Activated effector memory CD4-positive, alpha-beta T cell treated with Interleukin-2 at 50 U/mL for 16 hours (primary cell): Measurements from ENCODE around the gene HOMER1.
A peak's percentile ranks its signal among the peaks of the same experiment; 100 is the strongest.
"Not testable (repeated sequence)": the region's sequence is repeated elsewhere in the genome, so short reads cannot be mapped to it uniquely, and the experiment has no call there.

Experiments used
- DNase-seq: peaks from one replicate; pipeline ENCODE4 v3.0.0-alpha.2; 2020

Gene HOMER1

DNA sequence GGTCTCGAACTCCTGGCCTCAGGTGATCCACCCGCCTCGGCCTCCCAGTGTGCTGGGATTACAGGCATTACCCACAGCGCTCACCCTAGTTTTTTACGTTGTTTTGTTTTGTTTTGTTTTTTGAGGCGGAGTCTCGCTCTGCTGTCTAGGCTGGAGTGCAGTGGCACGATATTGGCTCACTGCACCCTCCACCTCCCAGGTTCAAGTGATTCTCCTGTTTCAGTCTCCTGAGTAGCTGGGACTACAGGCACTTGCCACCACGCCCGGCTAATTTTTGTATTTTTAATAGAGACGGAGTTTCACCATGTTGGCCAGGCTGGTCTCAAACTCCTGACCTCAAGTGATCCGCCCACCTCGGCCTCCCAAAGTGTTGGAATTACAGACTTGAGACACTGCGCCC is 2.4 kb upstream of the HOMER1 start:
- not testable (repeated sequence) for DNase-seq

DNA sequence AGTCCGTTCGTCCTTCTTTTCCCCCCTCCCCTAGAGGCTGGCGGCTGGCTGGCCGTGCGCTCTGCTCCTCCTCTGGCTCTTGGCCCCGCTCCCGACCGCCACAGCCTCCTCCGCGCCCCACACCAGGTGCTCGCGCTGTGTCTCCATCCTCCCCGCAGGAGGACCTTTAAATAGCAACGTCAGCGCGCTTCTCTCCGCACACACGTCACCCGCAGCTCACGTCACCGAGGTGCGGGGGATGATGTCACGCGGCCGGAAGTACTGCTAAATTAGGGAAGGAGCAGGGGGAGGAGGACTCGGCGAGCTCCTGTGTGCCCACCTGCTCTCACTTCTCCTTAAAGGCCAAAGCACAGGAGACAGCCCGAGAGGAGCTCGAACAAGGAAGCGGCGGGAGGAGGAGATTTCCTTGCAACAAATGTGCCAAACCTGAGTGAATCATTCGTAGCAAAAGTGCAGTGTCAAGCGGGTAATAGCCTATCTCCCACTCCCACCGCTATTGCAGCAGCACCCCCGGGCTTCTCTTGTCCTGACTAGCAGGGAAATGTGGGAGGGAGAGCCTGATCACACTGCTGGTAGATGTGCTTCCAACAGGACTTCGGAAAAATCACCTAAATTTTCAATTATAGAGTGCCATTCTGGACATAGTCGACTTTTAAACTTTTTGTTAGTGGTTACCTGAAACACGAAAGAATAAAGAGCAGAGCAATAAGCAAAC is 614 bp upstream of the HOMER1 start:
- peak; percentile 76 for DNase-seq

DNA sequence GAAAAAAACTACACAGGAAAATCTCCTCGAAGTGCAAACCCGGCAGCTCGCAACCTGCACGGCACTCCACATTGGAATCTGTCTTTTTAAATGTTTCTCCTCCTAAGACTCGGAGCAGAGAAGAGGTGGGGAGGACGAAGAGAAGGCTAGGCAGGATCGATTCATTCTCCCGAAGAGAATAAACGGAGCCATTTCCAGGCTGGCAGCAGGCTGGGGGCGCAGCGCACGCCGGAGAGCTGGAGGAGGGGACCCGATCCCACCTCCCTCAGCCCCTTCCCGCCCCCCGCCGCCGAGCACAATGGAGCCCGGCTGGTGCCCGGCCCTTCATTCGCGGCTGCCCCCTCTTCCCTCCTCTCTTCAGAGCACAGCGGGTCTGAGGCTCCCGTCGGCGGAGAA is 628 bp downstream of the HOMER1 start:
- DNase-seq, result no peak

DNA sequence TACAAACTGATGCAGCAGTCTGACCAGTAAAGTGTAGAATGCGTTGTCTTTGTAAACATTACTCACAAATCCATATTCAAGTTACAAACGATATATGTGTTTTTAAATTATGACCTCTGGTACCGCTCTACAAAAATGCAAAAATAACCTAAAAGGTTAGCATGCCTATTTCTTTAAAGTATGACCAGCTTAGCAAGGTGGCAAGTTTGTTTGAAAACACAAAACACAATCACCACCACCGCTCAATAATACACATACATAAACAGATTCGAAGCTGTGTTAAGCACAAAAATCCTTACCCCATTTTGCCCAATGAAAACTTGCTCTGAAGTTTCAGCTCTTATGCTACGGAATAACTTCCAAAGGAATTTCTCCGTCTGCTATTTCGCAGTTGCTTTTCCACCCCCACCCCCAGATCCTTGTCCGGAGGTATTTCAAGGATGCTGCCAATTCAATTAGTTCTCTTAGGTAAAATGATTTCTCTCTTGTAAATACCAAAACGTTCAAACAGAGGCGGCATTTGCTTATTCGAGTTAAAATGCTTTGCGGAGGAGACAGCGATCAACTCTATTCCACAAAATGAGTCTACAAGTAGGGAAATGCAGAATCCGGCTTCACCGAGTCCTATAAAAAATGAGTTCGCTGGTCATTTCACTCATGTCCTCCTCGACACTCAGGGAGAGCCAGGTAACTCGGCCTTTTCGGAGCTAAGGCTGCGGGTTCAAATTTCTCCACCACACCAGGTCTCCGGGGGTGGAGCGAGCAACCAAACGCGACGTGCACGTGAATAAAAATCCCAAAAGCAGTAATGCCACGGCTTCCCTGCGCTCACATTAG is 1.2 kb downstream of the HOMER1 start:
- no peak for DNase-seq

DNA sequence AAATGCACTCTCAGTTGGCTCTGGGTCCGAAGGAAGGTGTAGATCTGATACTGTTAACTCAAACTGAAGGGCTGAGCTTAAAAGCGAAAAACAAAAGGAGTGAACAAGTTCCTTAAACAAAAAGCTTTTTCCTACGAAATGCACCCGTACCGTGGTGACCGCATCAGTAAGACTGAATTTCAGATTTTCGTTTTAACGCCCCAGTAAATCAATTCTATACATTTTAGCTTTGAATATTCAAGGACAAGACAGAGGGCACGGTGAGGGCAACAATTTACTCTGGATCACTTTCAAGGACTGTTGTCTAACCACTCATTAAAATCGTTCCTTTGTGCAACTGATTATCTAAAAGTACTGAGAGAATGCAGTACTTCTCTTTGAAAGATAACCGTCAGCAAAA is 1.9 kb downstream of the HOMER1 start:
- DNase-seq, result no peak

DNA sequence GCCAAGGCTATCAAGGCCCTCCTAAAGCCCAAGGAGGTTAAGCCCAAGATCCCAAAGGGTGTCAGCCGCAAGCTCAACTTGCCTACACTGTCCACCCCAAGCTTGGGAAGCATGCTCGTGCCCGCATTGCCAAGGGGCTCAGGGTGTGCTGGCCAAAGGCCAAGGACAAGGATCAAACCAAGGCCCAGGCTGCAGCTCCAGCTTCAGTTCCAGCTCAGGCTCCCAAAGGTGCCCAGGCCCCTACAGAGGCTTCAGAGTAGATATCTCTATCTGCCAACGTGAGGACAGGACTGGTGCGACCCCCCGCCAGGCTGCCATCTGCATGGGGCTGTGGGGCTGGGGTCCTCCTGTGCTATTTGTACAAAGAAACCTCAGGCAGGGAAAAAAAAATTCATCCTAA is 3.3 kb downstream of the HOMER1 start:
- no peak for DNase-seq

DNA sequence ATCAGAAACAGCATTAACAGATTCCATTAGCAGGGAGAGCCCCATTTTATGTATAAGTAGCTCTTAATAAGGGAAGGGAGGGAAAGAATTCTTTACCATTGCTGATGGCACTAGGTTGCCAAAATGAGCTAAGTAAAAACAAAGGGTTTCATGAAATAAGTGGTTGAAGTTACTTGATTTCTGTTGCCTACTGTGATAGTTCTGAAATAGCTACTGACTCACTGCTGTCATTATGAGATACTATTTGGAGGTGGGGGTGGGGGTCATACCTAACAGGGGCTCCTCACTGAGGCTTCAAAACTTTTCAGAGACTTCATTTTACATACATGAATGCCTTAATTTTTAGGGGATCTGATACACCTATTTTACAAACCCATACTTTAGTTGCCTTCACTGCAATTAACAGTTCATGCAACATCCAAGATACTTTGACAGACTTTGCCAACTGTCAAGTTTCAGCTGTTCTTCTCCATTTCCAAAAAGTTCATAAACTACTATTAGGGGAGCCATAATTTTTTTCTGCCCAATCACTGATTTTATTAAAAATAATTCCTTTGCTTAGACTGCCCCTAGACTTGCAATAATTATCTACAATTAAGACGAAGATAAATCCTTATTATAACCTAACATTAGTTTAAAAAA is 4.6 kb downstream of the HOMER1 start:
- no peak for DNase-seq

DNA sequence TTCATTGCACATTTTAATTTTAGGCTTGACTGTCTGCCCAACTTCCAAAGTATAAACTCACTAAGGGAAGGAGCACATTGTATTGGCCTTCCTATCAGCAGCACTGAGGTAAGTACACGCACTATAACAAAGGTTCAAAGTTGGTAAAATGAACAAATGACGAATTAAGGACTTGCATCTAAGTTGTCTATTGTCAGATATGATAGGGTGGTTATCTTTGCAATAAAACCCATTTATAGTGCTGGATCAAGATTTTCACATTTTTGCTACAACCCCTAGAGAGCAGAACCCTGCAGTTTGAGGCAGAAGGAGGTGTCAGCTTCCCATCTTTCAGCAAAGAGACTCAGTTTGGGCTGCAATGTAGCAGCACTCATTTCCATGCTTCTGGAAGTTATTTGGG is 5.1 kb downstream of the HOMER1 start:
- DNase-seq, result no peak

DNA sequence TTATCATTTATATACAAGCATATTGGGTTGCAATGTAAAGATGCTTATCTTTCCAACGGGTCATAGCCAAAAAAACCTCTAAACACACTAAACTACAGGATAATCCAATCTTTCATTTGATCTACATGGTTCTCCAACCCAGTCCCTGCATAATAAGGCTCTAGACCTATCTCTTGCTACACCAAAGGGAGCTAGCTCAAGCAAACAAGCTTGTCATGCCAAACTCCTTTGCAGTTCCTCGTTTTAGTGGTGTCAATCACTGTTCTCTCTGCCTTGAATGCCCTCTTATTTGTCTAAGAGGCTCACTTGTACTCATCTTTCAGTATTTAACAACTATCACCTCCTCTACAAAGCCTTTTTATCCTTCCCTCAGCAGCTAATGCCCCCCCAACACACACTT is 5.6 kb downstream of the HOMER1 start:
- DNase-seq, result no peak

DNA sequence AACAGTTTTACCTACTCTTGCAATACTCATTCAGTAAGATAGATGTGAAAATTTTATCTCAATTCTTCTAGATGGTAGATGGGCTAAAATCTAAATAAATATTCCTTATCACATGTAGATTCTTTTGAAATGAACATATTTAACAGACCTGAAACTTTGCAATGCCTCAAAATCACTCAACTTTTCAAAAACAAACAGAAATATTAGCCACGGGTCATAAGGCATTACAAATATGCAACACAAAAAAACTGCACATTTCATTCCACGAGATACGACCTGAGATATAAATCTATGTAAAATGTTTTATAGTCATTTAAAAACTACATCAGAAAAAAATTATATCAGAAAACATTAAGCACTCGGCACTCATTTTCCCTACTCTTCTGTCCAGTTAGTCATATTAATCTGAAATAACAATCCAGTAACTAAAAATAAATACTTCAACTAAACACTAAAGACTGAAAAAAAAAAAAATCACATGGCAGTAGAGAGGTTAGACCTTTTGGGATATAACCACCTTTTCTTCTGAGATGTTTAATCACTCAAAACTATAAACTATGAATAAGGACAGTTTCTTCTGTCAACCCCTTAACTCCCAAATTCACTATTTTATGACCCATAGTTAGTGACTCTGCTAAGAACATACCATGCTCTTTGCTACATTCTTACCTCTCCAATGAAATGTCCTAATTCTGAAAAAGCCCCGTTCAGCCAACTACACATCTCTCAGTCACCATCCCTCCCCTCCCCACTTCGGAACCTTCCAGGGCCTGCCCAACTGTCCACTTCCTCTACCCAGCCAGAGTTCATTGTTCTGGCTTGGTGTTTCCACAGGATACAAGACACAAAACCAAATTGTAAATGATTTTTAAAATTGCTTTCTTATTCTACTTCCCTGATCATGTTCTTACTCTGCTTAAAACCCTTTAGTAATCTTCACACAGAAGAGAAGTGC is 6.4 kb downstream of the HOMER1 start:
- DNase-seq, result no peak

DNA sequence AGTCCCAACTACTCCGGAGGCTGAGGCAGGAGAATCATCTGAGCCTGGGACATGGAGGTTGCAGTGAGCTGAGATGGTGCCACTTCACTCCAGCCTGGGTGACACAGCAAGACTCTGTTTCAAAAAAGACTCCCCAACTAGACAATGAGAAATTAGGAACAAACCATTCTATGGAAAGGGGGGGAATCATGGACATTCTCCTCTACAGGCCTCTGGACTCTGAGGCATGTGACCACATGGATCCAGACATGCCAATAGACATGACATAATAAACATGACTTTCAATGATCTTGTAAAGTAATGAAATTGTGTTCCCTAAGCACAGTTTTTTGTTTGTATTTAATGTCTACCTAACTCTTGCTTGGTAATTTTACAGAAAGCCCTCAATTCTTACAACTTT is 8.8 kb downstream of the HOMER1 start:
- DNase-seq, result no peak

DNA sequence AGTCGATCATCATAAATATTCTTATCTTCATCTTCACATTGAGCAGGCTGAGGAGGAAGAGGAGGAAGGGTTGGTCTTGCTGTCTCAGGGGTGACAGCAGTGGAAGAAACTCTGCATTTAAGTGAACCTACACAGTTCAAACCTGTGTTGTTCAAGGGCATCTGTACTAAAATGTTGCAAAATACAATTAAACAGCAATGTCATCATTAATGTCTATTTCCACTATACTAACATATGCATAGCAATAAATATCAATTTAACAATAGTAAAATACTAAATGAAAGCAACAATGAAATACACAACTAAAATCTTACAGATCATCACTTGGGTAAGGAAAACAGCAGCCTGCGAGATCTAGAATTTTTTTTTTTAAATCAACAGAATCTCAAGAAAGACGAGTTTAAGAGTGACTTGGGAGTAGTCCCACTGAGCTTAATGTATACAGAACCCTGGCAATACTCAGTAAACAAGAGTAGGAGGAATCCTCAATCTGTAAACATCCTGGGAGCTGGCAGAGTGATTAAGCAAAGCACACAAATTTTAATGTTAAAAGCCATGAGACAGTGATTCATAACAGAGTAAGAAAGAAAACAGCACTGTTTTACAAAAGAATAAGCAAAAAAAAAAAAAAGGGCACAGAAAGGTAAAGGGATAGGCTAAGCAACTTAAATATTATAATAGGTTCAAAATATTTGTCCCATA is 10.0 kb downstream of the HOMER1 start:
- DNase-seq, result no peak

DNA sequence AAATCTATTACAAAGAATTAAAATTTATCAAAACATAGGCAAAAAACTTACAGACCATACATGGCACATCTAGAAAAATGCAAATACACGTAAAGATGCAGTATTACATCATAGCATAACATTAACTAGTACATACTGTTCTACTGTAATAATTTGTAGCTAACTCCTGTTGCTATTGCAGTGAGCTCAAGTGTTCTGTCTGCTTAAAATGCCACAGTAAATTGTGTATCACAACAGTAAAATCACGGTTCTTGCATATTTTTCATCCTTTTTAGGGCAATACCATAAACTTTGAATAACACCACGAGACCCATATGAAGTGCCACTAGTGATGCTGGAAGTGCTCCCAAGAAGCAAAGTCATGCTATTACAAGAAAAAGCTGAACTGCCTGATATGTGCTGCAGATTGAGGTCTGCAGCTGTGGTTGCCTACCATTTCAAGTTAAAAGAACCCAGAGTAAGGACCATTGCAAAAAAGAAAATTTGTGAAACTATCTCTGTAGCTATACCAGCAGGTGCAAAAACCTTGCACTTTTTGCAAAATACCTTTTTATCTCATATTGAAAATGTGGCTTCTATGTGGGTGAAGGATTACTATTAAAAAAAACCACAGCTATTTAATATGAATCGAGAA is 14.2 kb downstream of the HOMER1 start:
- DNase-seq, result no peak

DNA sequence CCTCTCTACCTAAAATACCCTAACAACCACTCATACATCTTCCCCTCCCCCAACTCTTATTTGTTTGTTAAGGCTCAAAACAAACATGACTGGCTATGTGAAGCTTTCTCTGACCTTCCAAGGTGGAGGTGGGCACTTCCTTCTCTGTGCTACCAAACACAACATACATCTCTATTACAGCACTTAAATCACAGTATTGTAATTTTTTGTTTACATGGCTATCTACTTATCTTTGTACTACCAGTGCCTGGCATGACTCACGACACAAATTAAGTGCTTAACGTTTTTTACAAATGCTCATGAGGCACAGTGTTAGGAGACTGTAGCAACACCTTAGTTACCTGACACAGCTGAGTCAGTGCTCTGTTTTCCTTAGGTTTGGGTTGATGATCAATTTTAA is 18.6 kb downstream of the HOMER1 start:
- no peak for DNase-seq

DNA sequence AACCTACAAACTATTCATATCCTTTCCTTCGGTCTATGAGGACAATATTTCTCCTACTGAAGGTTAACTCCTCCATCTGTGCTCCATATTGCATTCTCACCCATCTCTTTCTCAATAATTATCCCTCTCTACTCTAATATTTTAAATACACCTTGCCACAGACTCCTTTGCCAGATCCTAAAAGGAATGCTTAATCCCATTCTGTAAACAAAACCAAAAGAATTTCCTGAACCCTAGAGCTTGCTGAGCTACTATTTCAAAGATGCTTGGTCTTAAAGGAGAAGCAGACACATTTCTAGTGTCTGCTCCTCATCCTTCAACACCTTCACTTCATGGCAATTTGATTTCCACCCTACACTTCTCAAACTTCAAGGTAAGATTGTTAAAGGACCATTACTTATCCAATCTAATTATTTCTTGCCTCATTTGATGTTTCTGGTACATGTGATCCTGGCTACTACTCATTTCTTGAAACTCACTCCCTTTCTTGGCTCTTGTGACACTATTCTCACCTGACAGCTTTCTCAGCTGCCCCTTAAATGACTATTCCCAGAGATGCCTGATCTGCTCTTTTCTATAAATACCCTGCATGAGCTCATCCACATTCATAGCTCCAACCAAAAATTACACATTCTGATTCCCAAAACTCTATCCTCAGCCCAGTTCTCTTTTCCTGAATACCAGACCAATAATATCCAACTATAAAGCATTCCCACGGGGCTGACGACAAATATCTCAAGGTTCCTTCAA is 20.2 kb downstream of the HOMER1 start:
- DNase-seq, result no peak

DNA sequence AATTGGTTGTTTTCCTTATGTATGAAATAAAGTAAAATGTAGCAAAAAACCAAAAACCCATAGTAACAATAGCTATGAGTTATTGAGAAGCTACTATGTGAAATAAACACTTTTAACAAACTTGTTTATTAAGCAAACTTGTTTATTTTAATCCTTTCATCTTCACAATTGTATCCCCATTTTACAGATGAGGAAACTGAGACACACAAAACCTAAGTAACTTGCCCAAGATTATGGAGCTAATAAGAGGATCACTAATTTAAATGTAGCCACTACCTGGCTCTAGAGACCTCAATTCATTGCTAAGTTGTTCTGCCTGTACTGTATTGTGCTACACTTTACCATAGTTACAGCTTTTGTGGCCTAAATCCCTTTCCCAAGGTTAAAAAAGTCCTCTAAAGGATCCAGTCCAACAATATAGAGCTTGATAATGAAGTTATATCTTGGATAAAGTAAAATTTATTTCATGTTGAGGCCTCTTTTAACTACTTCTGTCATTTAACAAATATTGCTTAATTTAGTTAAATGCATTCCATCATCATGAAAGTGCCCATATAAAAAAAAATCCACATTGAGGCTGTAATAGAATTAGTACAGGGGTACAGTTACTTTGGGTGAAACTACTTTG is 22.1 kb downstream of the HOMER1 start:
- DNase-seq, result no peak

DNA sequence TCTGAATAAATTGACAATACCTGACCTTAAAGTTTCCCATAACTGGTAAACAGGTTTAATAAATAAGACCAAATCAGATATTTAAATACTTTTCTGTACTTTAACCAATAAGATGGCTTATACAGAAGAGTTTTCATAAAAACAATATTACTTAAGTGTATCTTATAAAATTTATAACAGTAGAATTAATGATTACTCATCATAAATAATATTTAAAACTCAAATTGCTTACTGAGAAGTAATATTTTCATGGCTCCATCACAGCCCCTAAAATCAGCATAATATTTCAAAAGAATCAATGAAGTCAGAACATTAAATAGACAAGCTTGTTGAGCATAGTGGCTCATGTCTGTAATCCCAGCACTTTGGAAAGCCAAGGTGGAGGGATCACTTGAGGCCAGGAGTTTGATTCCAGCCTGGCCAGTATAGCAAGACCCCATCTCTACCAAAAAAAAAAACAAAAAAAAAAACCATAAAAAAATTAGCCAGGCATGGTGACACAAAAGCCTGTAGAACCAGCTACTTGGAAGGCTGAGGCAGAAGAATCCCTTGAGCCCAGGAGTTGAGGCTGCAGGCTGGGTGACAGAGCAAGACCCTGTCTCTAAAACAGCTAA is 23.5 kb downstream of the HOMER1 start:
- no peak for DNase-seq

DNA sequence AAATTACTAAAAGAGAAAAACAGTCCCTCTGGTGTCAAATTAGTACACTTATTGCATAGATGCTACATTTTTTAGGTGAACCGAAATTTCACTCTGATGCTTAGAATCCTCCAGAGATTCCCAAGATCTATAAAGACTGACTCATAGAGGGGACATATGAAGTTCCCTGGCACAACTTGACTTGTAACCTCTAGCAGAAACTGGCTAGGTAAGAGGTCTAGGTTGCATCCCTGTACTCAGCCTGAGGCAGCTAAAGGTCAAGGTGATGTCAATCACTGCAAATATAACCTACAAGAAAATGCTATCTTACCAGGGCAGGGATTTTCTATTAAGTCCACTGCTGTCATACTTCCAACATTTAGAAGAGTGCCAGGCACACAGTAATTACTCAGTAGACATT is 24.2 kb downstream of the HOMER1 start:
- DNase-seq, result no peak

DNA sequence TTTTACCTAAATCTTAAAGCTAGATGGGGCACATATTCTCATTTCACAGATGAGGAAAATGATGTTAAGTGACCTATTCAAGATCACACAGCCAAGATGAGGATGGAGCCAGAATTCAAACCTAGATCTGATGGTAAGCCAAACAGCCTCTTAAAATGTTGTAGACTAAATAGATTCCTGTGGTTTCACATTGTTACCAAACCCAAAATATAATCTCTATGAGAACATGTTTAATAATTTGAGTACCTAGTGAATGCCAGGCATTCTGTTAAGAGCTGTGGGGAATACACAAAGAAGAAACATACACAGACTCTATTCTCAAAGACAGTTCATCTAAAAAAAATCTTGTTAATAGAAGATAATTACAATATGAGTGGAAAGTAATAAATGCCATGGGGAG is 25.2 kb downstream of the HOMER1 start:
- no peak for DNase-seq

DNA sequence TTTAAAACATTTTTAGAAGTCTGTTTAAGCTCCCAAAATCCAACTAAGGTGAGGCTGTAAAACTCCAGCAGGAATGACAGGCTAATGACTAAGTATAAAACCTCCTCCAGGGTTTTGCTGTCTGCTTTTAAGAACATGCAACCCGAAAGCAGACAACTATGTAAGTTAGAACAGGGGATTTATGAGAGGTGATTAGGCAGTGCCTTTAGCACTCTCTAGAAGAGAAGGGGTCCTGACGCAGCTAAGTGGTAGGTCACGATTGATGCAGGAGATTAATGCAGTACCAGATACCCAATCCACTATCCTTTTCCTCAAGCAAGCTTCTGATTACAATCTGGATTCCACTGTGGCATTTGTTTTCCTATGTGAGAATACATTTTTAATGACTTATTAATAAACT is 25.9 kb downstream of the HOMER1 start:
- no peak for DNase-seq
